NCI-H1930 (cell line): Measurements from ENCODE around the gene RAPGEF5.

Experiments used
- DNase-seq, 2 experiments: peaks; one replicate each; lab custom pipeline; 2025; lab: John Stamatoyannopoulos, UW

The RAPGEF5 gene

GRCh38 chr7:22356701-22357310 lies at the start of gene RAPGEF5:
TSS of gene RAPGEF5 (minus strand) at chr7:22357154. CDS start at chr7:22357060, 94 bp downstream.
- peak; percentile 35 to 57 for DNase-seq

- DNase-seq, result no peak
Measured at GRCh38 chr7:22406715-22407114, 49.8 kb upstream of the RAPGEF5 start.

- DNase-seq, result no peak
Measured at GRCh38 chr7:22404421-22405023, 47.6 kb upstream of the RAPGEF5 start.

- no peak for DNase-seq
Measured at GRCh38 chr7:22403344-22403743, 46.4 kb upstream of the RAPGEF5 start.

- DNase-seq, result no peak
Measured at GRCh38 chr7:22402250-22402649, 45.3 kb upstream of the RAPGEF5 start.

GRCh38 chr7:22400936-22401553 lies 44.1 kb upstream of the RAPGEF5 start:
- DNase-seq, result no peak

- DNase-seq, result no peak
Measured at GRCh38 chr7:22400150-22400814, 43.3 kb upstream of the RAPGEF5 start.

- DNase-seq, result no peak
Measured at GRCh38 chr7:22399546-22399945, 42.6 kb upstream of the RAPGEF5 start.

- no peak for DNase-seq
Measured at GRCh38 chr7:22399091-22399490, 42.1 kb upstream of the RAPGEF5 start.

- no peak for DNase-seq
Measured at GRCh38 chr7:22397981-22398380, 41.0 kb upstream of the RAPGEF5 start.

GRCh38 chr7:22395222-22395621 lies 38.3 kb upstream of the RAPGEF5 start:
- no peak for DNase-seq

- DNase-seq, result no peak
Measured at GRCh38 chr7:22394739-22395138, 37.8 kb upstream of the RAPGEF5 start.

GRCh38 chr7:22393913-22394729 lies 37.2 kb upstream of the RAPGEF5 start:
- DNase-seq, result no peak

- DNase-seq, result no peak
Measured at GRCh38 chr7:22390516-22390915, 33.6 kb upstream of the RAPGEF5 start.

GRCh38 chr7:22389892-22390291 lies 32.9 kb upstream of the RAPGEF5 start:
- DNase-seq, result no peak

GRCh38 chr7:22387583-22387982 lies 30.6 kb upstream of the RAPGEF5 start:
- no peak for DNase-seq

GRCh38 chr7:22386865-22387264 lies 29.9 kb upstream of the RAPGEF5 start:
- DNase-seq, result no peak

- no peak for DNase-seq
Measured at GRCh38 chr7:22386206-22386858, 29.4 kb upstream of the RAPGEF5 start.

- no peak for DNase-seq
Measured at GRCh38 chr7:22385326-22385725, 28.4 kb upstream of the RAPGEF5 start.

- DNase-seq, result no peak
Measured at GRCh38 chr7:22380333-22380732, 23.4 kb upstream of the RAPGEF5 start.

- no peak for DNase-seq
Measured at GRCh38 chr7:22378199-22378980, 21.4 kb upstream of the RAPGEF5 start.
